ENCODE results near the gene NAPSA. TPM values are rescaled to one million over a fixed set of nuclear protein-coding genes. Genes with fewer than 3 reads are reported as not detected.

Gene NAPSA
- total and polyA plus RNA-seq, 9 of the 15 experiments (the other 6 are each of a cell fraction or from before 2014, with no cell fraction given) = 0.25 to 1.9 (median 0.69) TPM

- peak; percentile 53; the same call in 1 of the 2 replicates for TF ChIP-seq ATF6 (CRISPR knock-in tag; IDR thresholded peaks at IDR 0.05)
- no peak for TF ChIP-seq ARID2 (IDR thresholded peaks at IDR 0.05)
- peak; percentile 44; the same call in 1 of the 2 replicates for TF ChIP-seq CREM (IDR thresholded peaks at IDR 0.05; ENCODE audit: low read depth)
- no peak for TF ChIP-seq TEAD1 (CRISPR knock-in tag; IDR thresholded peaks at IDR 0.05)
- TF ChIP-seq TEAD4 (IDR thresholded peaks at IDR 0.05; ENCODE audit: low read length) = 0 out of 2 replicates have a peak, but pooled peaks have one; percentile 16
- no peak for TF ChIP-seq TEAD4 (CRISPR knock-in tag; IDR thresholded peaks at IDR 0.05; ENCODE audit: borderline replicate concordance)
- TF ChIP-seq NR4A1 (CRISPR knock-in tag; IDR thresholded peaks at IDR 0.05) = no peak
- peak; percentile 33; the same call in 1 of the 2 replicates for TF ChIP-seq NR4A1 (tag; IDR thresholded peaks at IDR 0.05)
- TF ChIP-seq, protein P1, sequence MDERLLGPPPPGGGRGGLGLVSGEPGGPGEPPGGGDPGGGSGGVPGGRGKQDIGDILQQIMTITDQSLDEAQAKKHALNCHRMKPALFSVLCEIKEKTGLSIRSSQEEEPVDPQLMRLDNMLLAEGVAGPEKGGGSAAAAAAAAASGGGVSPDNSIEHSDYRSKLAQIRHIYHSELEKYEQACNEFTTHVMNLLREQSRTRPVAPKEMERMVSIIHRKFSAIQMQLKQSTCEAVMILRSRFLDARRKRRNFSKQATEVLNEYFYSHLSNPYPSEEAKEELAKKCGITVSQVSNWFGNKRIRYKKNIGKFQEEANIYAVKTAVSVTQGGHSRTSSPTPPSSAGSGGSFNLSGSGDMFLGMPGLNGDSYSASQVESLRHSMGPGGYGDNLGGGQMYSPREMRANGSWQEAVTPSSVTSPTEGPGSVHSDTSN (CRISPR knock-in tag; IDR thresholded peaks at IDR 0.05; ENCODE audit: low read depth) = no peak
- TF ChIP-seq, protein P1 (tag; conservative IDR thresholded peaks at IDR 0.05; ENCODE audit: low read depth) = 0 out of 2 replicates have a peak, but pooled peaks have one; percentile 11
- TF ChIP-seq EP300 (IDR thresholded peaks at IDR 0.05; ENCODE audit: low read length) = peak; percentile 58
- no peak for TF ChIP-seq SPI1 (IDR thresholded peaks at IDR 0.05; ENCODE audit: borderline replicate concordance, low read depth, low read length)
- no peak for TF ChIP-seq JUNB (CRISPR knock-in tag; conservative IDR thresholded peaks at IDR 0.05)
- no peak for TF ChIP-seq ZNF175 (CRISPR knock-in tag; IDR thresholded peaks at IDR 0.05; ENCODE audit: low read depth)
- TF ChIP-seq ATF2 (CRISPR knock-in tag; IDR thresholded peaks at IDR 0.05) = no peak
These were observed 2.6 kb downstream of the NAPSA start (continued) for GRCh38 chr19:50362656-50363424.

Measured in K562 (cell line).